COR-L47 (cell line): ENCODE measurements around the gene PPP1R14B.
A peak's percentile ranks its signal among the peaks of the same experiment; 100 is the strongest.

Experiments used
- DNase-seq: peaks from one replicate; lab custom pipeline; 2025; lab: John Stamatoyannopoulos, UW

PPP1R14B gene

DNA sequence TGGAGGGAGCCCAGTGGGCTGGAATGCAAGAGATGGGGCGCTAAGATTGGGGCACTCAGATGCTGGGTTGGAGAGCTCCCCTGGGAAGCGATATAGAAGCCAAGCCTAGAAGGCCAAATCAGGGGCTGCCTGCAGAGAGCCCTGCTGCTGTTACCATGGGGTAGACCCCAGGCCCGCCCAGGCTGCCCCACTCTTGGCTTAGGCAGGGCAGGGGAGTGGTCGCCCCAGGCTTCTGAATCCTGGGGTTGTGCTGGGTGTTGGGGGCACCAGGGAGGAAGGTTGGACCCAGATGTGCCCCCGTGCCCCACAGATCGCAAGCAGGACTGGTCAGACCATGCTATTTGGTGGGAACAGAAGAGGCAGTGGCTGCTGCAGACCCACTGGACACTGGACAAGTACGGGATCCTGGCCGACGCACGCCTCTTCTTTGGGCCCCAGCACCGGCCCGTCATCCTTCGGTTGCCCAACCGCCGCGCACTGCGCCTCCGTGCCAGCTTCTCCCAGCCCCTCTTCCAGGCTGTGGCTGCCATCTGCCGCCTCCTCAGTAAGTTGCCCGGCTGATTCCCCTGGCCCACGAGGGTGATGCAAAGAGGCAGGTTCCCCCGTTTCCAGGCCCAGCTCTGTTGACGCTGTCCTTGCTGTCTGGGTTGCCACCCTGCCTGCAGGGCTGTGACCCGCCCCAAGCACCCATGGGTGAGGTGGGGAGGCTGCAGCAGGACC is 36.3 kb downstream of the PPP1R14B start:
- no peak for DNase-seq

DNA sequence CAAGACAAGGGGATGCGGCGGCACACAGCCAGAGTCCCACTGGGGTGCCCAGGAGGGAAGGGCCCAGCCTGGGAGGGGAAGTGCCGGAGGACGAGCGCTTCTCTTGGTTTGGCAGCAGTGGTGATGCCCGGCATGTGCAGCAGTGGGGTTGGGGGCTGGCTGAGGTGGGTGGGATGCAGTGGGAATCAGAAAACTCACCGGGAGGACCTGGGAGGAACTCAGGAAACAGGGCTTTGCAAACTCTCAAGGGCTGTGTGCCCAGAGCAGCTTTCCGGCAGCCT is 37.2 kb downstream of the PPP1R14B start:
- DNase-seq = no peak

DNA sequence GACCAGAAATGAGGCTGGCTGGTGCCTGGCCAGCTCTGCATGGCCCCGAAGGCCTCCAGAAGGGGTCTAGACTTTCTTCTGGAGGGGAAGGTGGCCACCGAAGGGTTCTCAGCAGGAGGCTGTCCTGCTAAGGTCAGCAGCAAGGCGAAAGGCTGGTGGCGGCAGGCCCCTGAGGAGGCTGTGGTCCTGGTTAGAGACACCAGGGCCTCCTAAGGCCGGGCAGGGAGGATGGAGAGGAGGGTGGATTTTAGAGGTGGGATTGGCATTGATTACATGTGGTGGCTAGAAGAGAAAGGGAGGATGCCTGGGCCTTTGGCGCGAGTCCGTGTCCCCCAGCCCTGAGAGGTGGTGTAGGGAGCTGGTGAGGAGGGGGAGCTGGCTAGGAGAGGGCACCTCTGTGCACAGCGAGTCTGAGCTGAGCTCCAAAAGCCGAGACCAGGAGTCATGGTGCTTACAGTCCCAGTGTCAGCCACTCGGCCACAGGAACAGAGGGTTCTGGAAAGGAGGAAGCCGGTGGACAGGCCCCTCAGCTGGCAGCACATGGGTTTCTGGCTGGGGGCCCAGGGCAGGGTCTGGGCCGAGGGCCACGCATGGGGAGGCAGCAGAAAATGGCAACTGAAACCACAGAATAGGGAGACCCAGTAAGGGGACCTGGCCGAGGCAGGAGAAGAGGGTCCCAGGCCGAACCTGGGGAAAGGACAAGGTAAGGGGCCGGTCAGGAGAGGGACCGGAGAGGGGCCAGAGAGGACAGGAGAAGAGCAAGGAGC is 37.8 kb downstream of the PPP1R14B start:
- DNase-seq = no peak

DNA sequence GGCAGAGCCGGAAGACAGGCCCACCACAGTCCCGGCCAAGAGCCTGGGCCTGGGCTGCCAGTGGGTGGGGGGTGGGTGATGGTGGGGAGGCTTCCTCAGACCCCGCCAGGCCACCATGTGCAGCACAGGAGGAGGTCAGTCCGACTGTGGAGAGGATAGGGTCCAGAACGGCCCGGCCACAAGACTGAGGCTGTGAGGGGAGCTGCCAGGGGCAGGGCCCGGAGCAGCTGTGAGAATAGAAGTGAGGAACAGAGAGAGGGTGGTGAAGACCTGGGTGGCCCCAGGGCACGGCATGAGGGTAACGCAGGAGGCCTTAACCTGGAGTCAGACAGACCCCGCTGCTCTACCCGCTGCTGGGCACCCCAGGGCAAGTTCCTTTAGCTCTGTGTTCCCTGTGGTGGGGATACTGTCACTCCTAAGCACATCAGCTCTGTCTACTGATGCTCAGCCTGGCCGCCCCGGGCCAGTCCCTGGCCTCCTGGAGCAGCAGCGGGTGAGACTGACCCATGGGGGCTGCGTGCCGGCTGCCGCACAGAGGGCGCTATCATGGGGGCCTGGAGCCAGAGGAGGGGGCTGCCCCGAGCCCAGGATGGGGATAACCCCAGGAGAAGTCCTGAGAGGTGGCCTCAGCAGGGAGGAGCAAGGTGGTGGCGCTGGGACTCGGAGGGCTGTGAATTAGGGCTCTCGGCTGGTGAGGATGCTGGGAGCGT is 38.5 kb downstream of the PPP1R14B start:
- DNase-seq = no peak

DNA sequence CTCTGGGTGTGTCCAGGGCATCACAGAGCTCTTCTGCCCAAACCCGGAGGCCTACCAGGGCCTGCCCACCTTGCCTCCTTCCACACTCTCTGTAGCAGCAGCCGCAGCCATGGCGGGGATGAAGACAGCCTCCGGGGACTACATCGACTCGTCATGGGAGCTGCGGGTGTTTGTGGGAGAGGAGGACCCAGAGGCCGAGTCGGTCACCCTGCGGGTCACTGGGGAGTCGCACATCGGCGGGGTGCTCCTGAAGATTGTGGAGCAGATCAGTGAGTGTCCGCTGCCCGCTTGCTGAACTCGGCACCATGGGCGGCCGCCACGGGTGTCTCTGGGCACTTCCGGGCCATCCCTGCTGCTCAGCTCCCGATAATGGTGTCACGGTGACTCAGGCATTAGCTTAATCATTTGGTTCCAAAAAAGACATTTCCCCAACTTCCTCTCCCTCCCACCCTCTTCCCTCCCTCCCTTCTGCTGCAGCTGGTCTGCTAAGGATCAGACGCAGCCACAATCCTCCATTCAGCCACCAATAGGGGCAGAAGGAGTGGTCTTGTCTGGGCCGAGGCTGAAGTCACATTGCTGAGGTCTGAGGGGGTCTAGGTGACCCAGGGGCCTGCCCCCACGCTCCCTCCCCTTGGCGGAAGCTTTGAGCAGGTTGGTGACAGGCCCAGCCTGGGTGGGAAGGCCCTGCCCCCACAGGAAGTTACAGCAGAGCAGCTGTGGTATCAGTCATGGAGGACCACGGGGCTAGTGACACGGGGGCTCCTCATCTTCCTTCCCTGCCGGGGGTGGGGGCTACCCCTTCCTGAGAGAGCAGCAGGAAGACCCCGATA is 39.3 kb downstream of the PPP1R14B start:
- DNase-seq = no peak

DNA sequence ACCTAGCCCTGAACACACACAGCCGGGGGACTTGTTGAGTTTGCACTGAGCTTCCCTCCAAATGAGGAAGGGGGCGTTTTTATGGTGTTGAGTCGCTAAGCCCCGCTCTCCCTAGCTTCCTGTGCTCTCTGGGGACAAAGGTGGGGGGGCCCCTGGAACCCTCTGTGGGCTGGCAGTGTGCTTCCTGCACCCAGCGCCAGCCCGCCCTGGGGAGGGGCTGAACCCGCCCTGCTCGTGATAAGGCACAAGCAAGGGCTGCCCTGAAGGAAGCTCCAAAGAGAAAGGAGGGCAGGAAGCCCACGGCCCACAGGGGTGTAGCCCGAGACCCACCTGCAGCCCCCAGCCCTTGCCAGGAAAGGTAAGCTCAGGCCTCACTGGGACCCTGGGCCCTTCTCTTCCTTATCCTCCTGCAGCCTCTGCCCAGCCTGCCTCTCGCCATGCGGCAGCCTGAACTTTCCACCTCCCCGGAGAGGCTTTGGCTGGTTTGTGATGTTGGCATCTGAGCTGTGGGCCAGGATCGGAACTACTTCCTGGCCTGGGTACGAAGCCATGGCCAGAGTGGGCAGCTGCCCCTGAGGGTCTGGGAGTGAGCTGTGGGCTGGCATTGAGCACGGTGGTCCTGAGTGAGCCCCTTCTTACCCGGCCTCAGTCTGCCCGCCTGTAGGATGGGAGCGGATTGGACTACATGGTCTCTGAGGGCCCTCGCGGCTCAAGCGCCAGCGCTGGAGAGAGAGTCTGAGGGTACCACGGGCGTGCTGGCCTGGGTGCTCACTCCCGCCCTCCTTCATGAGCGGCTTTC is 40.1 kb downstream of the PPP1R14B start, which contains the start of gene FERMT3:
TSS of gene FERMT3 (plus strand) at position 265 of the 799 bp plus-strand sequence. CDS start 644 bp downstream, outside the sequence.
- DNase-seq = no peak

DNA sequence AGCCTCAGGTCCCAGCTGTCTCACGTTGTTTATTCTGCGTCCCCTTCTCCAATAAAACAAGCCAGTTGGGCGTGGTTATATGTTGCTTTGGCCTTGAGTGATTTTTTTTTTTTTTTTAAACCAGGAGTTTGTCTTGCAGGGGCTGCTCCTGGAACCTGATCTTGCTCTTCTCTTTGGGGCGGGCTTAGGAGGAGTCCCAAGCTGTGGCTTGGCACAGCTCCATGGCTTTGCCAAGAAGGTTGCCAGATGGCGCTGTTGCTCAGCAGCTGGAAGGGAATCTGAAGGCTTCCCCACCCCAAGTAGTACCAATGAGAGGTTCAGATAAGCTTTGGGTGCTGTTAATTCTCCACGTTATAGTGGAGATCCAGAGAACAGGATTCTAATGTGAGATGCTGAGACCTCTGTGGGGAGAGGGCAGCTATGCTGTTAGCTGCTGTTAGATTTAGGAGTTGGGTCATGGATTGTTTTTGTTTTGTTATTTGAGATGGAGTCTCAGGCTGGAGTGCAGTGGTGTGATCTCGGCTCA is 42.2 kb downstream of the PPP1R14B start:
- DNase-seq = peak; percentile 89

DNA sequence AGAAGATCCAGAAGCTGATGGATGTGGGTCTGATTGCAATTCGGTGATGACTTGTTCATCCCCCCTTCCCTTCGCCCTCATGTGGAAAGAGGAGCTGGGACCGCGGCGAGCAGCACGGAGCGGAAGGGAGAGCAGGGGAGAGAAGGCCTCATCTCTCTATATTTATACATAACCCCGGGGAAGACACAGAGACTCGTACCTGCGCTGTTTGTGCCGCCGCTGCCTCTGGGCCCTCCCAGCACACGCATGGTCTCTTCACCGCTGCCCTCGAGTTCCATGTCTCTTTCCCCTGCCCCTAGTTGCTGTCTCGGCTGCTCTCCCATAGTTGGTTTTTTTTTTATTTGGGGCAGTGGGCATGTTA is 42.7 kb downstream of the PPP1R14B start:
- DNase-seq = no peak

DNA sequence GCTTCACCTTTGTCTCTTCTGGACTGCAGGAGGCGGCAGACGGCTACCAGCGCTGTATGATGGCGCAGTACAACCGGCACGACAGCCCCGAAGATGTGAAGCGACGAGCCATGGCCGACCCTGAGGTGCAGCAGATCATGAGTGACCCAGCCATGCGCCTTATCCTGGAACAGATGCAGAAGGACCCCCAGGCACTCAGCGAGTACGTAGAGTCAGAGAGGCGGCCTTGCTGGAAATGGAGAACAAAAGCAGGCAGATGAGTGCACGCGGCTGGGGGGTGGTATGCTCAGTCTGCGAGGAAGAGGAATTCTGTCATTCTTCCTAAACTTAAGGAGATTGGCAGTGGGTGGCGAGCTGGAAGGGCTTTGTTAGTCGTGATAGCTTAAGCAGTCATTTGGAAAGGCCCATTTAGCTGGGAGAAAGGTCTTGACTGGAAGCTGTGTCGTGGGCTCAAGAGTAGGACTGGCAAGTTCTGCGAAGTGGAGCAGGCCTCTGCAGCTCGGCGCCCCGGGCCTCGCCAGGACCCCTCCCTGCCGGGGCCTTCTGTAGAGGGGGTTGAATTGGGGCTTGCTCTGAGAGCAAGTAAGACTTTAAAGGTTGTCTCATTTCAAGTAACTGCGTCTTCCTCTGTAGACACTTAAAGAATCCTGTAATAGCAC is 43.2 kb downstream of the PPP1R14B start:
- no peak for DNase-seq

DNA sequence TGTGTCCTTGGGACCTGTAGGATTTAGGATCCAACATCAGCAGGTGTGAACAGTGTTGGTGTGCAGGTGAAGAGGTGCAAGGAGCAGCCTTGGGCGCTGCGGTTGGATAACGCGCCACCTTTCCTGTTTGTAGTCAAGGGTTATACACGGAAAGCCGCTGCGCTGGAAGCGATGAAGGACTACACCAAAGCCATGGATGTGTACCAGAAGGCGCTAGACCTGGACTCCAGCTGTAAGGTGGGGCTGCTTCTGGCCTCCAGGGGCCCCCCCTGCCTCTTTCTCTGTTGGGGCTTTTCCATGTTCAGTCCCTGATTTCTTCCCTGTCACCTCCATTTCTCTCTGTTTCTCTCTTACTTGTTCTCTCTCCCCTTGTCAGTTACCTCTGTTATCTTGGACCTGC is 43.8 kb downstream of the PPP1R14B start:
- no peak for DNase-seq

DNA sequence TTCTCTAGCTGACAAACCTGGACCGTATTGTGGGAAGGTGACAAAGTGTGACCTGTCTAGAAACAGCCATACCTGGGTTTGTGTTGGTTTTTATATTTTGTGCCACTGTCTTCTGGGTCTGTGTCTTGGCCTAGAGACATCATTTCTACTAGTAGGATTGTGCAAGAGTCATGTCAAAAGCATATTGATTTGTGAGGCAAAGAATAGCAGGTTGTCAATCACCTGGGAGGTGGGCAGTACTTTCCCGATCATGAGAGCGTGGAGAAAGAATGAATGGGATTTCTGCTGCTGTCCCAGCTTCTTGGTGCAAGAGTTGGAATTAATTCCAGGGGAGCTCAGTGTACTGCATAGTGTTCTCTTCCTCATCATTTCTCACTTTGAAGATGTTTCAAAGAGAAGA is 45.2 kb downstream of the PPP1R14B start:
- no peak for DNase-seq

DNA sequence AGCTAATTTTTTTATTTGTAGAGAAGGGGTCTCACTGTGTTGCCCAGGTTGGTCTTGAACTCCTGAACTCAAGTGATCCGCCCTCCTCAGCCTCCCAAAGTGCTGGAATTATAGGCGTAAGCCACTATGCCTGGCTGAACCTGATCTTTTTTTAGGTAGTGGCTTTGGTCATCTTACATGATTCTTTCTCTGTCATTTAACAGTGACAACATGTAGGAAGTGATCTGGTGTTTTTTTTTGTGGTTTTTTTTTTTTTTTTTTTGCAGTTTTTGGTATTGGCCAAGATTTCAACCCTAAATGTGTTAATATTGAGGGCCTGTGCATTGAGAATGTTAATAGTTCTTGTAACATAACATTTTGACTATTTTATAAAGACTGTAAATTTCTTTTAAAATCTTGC is 48.2 kb downstream of the PPP1R14B start:
- no peak for DNase-seq

DNA sequence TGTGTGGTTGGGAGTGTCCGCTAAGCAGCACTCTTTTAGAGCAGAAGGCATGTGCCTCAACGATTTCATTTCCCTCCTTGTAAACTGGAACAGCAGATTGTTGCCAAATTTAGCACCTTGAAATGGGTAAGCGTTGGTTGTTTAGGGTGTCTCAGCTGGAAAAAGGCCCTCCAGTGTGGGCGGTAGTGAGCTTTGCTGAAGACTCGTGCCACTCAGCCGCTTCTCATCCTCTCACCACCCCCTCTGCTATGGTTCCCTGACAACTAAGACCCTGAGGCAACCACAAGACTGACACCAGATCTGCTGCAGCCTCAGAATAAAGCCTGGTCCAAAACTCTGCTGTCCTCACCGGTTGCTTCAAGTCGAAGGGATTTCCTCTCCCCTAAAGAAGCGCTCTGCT is 50.1 kb downstream of the PPP1R14B start:
- no peak for DNase-seq
